22Rv1 (cell line): ENCODE results near the gene SCGB2A2.

ENCODE experiments used
- ZFX ChIP-seq: fragments of 450-650 bp; IDR thresholded peaks from 2 replicates; pipeline ENCODE4 v1.6.1; 2017; ENCODE audit warnings: antibody characterized with exemption, borderline replicate concordance
- TF ChIP-seq, protein P1 (sequence below): fragments of 450-650 bp; IDR thresholded peaks from 2 replicates; pipeline ENCODE4 v1.5.1; 2017; ENCODE audit warnings: mild to moderate bottlenecking

DNA sequence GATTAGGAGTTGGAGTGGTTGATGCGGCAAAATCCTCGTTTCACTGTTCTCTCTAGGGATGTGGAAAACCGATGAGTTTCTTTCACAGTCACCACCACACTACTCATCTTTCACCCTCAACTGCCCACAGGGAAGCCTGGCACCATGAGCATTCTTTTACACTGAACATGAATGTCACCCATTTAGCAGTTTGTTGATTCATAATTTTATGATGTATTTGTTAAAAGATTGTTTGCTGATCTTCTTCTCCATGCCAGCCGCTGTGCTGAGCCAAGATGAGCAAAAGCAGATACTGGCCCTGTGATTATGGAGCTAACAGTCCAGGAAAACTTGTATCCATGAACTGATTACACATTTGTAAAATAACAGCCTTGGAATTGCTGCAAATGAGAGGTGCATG, 31.8 kb upstream of the SCGB2A2 start:
- TF ChIP-seq, protein P1, sequence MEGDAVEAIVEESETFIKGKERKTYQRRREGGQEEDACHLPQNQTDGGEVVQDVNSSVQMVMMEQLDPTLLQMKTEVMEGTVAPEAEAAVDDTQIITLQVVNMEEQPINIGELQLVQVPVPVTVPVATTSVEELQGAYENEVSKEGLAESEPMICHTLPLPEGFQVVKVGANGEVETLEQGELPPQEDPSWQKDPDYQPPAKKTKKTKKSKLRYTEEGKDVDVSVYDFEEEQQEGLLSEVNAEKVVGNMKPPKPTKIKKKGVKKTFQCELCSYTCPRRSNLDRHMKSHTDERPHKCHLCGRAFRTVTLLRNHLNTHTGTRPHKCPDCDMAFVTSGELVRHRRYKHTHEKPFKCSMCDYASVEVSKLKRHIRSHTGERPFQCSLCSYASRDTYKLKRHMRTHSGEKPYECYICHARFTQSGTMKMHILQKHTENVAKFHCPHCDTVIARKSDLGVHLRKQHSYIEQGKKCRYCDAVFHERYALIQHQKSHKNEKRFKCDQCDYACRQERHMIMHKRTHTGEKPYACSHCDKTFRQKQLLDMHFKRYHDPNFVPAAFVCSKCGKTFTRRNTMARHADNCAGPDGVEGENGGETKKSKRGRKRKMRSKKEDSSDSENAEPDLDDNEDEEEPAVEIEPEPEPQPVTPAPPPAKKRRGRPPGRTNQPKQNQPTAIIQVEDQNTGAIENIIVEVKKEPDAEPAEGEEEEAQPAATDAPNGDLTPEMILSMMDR = no peak
- no peak for TF ChIP-seq ZFX
